HG03045 (cell line): Measurements from ENCODE around the gene BORCS5.

Experiments used
- ATAC-seq: cut with Tn5 transposase; IDR thresholded peaks from one replicate; pipeline ENCODE4 v1.9.1; 2021; ENCODE audit warnings: mild to moderate bottlenecking, moderate library complexity; ENCODE audit not compliant: unreplicated experiment

BORCS5 gene

GRCh38 chr12:12428961-12429657 lies 72.2 kb downstream of the BORCS5 start:
- no peak for ATAC-seq

GRCh38 chr12:12432364-12432763 lies 75.5 kb downstream of the BORCS5 start:
- no peak for ATAC-seq

GRCh38 chr12:12433203-12433731 lies 76.4 kb downstream of the BORCS5 start:
- no peak for ATAC-seq

GRCh38 chr12:12436831-12437345 lies 80.0 kb downstream of the BORCS5 start:
- no peak for ATAC-seq

- ATAC-seq, result no peak
Measured at GRCh38 chr12:12439636-12440035, 82.8 kb downstream of the BORCS5 start.

- no peak for ATAC-seq
Measured at GRCh38 chr12:12440784-12441428, 84.0 kb downstream of the BORCS5 start.

GRCh38 chr12:12441429-12441807 lies 84.5 kb downstream of the BORCS5 start:
- no peak for ATAC-seq

- ATAC-seq, result no peak
Measured at GRCh38 chr12:12441843-12442461, 85.1 kb downstream of the BORCS5 start.

- no peak for ATAC-seq
Measured at GRCh38 chr12:12442548-12443071, 85.7 kb downstream of the BORCS5 start.

- ATAC-seq, result no peak
Measured at GRCh38 chr12:12443431-12443878, 86.6 kb downstream of the BORCS5 start.

GRCh38 chr12:12445165-12445881 lies 88.4 kb downstream of the BORCS5 start:
- no peak for ATAC-seq

GRCh38 chr12:12445882-12446181 lies 89.0 kb downstream of the BORCS5 start:
- ATAC-seq, result no peak

- ATAC-seq, result no peak
Measured at GRCh38 chr12:12446786-12447185, 89.9 kb downstream of the BORCS5 start.

- no peak for ATAC-seq
Measured at GRCh38 chr12:12447236-12447635, 90.4 kb downstream of the BORCS5 start.

GRCh38 chr12:12447837-12448236 lies 91.0 kb downstream of the BORCS5 start:
- ATAC-seq, result no peak

GRCh38 chr12:12449533-12450025 lies 92.7 kb downstream of the BORCS5 start:
- no peak for ATAC-seq

- ATAC-seq, result no peak
Measured at GRCh38 chr12:12450043-12450471, 93.2 kb downstream of the BORCS5 start.

GRCh38 chr12:12451098-12451497 lies 94.2 kb downstream of the BORCS5 start:
- no peak for ATAC-seq

- no peak for ATAC-seq
Measured at GRCh38 chr12:12452326-12452902, 95.5 kb downstream of the BORCS5 start.

- no peak for ATAC-seq
Measured at GRCh38 chr12:12453635-12454034, 96.8 kb downstream of the BORCS5 start.
